SK-N-SH (cell line): ENCODE results near the gene OR8B4. TPM values are rescaled to one million over a fixed set of nuclear protein-coding genes. Genes with fewer than 3 reads are reported as not detected.

Experiments used
- CTCF ChIA-PET: fragments of 300-600, 350-600 bp; formaldehyde crosslinking; extraction: SDS; loops from one replicate; lab custom pipeline; 2021; lab: Yijun Ruan, JAX
- POLR2A ChIA-PET: fragments of 350-600 bp; sonication (Branson Sonifier 250); formaldehyde crosslinking; extraction: SDS; loops from one replicate; lab custom pipeline; 2020; ENCODE audit warnings: antibody characterized with exemption, inconsistent platforms; lab: Yijun Ruan, JAX
- DNase-seq: peaks from one replicate; pipeline ENCODE4 v3.0.0; 2012
- H2AFZ ChIP-seq: fragments of 200-600 bp; sonication (generic); 2 replicates; pipeline ENCODE4 v1.8.1; 2016; ENCODE audit warnings: antibody characterized with exemption, mild to moderate bottlenecking, low read depth
- H3F3A ChIP-seq: fragments of 200-600 bp; sonication (generic); replicated peaks from 2 replicates; pipeline ENCODE3; 2016; ENCODE audit warnings: antibody characterized with exemption, mild to moderate bottlenecking; ENCODE audit not compliant: insufficient read depth
- H3K27ac ChIP-seq, 2 experiments: fragments of 200-500 bp in 1 of 2; fragments of 200-600 bp in 1 of 2; sonication (Bioruptor generic) in 1 of 2; sonication (generic), shearing (Covaris generic) in 1 of 2; 2 replicates each; pipeline versions ENCODE4 v1.5.1 to v1.6.1; 2014 to 2016; ENCODE audit warnings: low read depth in 2 of 2, inconsistent platforms in 1 of 2, low read length in 1 of 2, mild to moderate bottlenecking in 1 of 2, mixed read lengths in 1 of 2
- H3K27me3 ChIP-seq: fragments of 200-600 bp; sonication (generic), shearing (Covaris generic); 2 replicates; pipeline ENCODE4 v1.6.1; 2016; ENCODE audit warnings: mixed run types; ENCODE audit not compliant: insufficient read depth
- H3K36me3 ChIP-seq, 2 experiments: fragments of 200-500 bp in 1 of 2; fragments of 200-600 bp in 1 of 2; sonication (Bioruptor generic) in 1 of 2; sonication (generic) in 1 of 2; replicated peaks in 1 of 2; 2 replicates each; pipeline versions ENCODE3 to v1.5.1; 2014 to 2016; ENCODE audit warnings: low read length in 1 of 2, mild to moderate bottlenecking in 1 of 2; ENCODE audit not compliant: insufficient read depth in 2 of 2, control insufficient read depth in 1 of 2
- H3K4me1 ChIP-seq, 2 experiments: fragments of 200-500 bp in 1 of 2; fragments of 200-600 bp in 1 of 2; sonication (Bioruptor generic) in 1 of 2; sonication (generic), shearing (Covaris generic) in 1 of 2; 2 replicates each; pipeline versions ENCODE4 v1.5.1 to v1.6.1; 2014 to 2016; ENCODE audit warnings: low read depth in 1 of 2, low read length in 1 of 2, mixed run types in 1 of 2; ENCODE audit not compliant: insufficient read depth in 2 of 2, control insufficient read depth in 1 of 2
- H3K4me2 ChIP-seq: fragments of 200-600 bp; sonication (generic), shearing (Covaris generic); 2 replicates; pipeline ENCODE4 v1.6.1; 2017; ENCODE audit warnings: mixed run types
- H3K4me3 ChIP-seq, 2 experiments: fragments of 200-500 bp in 1 of 2; fragments of 200-600 bp in 1 of 2; sonication (Bioruptor generic) in 1 of 2; sonication (generic), shearing (Covaris generic) in 1 of 2; 2 replicates each; pipeline versions ENCODE4 v1.5.1 to v1.8.1; 2014 to 2016; ENCODE audit warnings: low read depth in 2 of 2, inconsistent platforms in 1 of 2, low read length in 1 of 2, mild to moderate bottlenecking in 1 of 2, mixed read lengths in 1 of 2, moderate library complexity in 1 of 2
- H3K79me2 ChIP-seq: fragments of 200-600 bp; sonication (generic); 2 replicates; pipeline ENCODE4 v1.8.1; 2017; ENCODE audit warnings: mild to moderate bottlenecking; ENCODE audit not compliant: insufficient read depth
- H3K9ac ChIP-seq: fragments of 200-600 bp; sonication (generic); 2 replicates; pipeline ENCODE4 v1.6.1; 2017; ENCODE audit warnings: mixed run types
- H3K9me2 ChIP-seq: fragments of 200-600 bp; sonication (generic); 2 replicates; pipeline ENCODE4 v1.6.1; 2017; ENCODE audit warnings: mixed run types
- H3K9me3 ChIP-seq: fragments of 200-600 bp; sonication (generic); 2 replicates; pipeline ENCODE4 v1.6.1; 2017; ENCODE audit warnings: mixed run types, mild to moderate bottlenecking, moderate library complexity
- H4K20me1 ChIP-seq: fragments of 200-600 bp; sonication (generic); 2 replicates; pipeline ENCODE4 v1.6.1; 2017; ENCODE audit warnings: mild to moderate bottlenecking, mixed run types; ENCODE audit not compliant: insufficient read depth
- CHD2 ChIP-seq: fragments of 150-350 bp; IDR thresholded peaks from 2 replicates; pipeline ENCODE4 v1.6.1; 2018; ENCODE audit warnings: low read length; ENCODE audit not compliant: partially characterized antibody
- EZH2phosphoT487 ChIP-seq: fragments of 200-600 bp; sonication (generic); IDR thresholded peaks from 2 replicates; pipeline ENCODE4 v1.6.1; 2017; ENCODE audit warnings: low read depth, mixed run types, mild to moderate bottlenecking, antibody characterized with exemption, moderate library complexity, borderline replicate concordance
- MAX ChIP-seq: IDR thresholded peaks from 2 replicates; pipeline ENCODE4 v1.4.0; 2012; ENCODE audit warnings: low read depth
- MEF2A ChIP-seq: IDR thresholded peaks from 2 replicates; pipeline ENCODE4 v1.4.0; 2012; ENCODE audit warnings: low read depth, borderline replicate concordance
- NRF1 ChIP-seq: IDR thresholded peaks from 2 replicates; pipeline ENCODE4 v1.6.1; 2012; ENCODE audit warnings: low read depth, mild to moderate bottlenecking, low read length
- PBX3 ChIP-seq: IDR thresholded peaks from 2 replicates; pipeline ENCODE4; 2012
- POLR2AphosphoS5 ChIP-seq: IDR thresholded peaks from 2 replicates; pipeline ENCODE4 v1.6.1; 2012; ENCODE audit warnings: low read depth, low read length
- RAD21 ChIP-seq: IDR thresholded peaks from 2 replicates; pipeline ENCODE4 v1.6.1; 2012; ENCODE audit warnings: mild to moderate bottlenecking, low read length
- RFX5 ChIP-seq: IDR thresholded peaks from 2 replicates; pipeline ENCODE4 v1.6.1; 2012; ENCODE audit warnings: mild to moderate bottlenecking, improper control_type of control experiment, low read length
- SMC3 ChIP-seq: IDR thresholded peaks from 2 replicates; pipeline ENCODE4 v1.6.1; 2012; ENCODE audit warnings: low read depth, low read length, improper control_type of control experiment
- TEAD4 ChIP-seq: IDR thresholded peaks from 2 replicates; pipeline ENCODE4 v1.4.0; 2012; ENCODE audit warnings: mild to moderate bottlenecking, borderline replicate concordance; ENCODE audit not compliant: insufficient read depth
- ZBTB33 ChIP-seq: IDR thresholded peaks from 2 replicates; pipeline ENCODE4 v1.4.0; 2012; ENCODE audit warnings: low read depth, borderline replicate concordance
- WGBS: methylation state at CpG from one replicate; pipeline ENCODE4 v1.1.6; 2017; ENCODE audit warnings: low lambda C conversion rate; 5-methylcytosine and 5-hydroxymethylcytosine counted together
- polyA plus RNA-seq, 3 experiments: library from polyadenylated mRNA; depleted of rRNA; stranded (reverse); fragments of >200 nt; gene quantifications; 2 replicates each; pipeline ENCODE4 v1.2.3, GENCODE V29; 2012

OR8B4 gene
- polyA plus RNA-seq, 1 of the 3 experiments (the other 2 are of a cell fraction): not detected

- TF ChIP-seq PBX3 (no peak), EZH2phosphoT487 (no peak), POLR2AphosphoS5 (no peak)
Observed at GRCh38 chr11:124465368-124465767, 40.7 kb upstream of the OR8B4 start (continued).

- ChIA-PET POLR2A (no interaction called here), CTCF (no interaction called here)
- DNase-seq: no peak
- Histone ChIP-seq H3F3A (no peaks in the 10 kb centered on the region), H3K27ac (no peak overlapping the region), H3K79me2 (no peaks in the 10 kb centered on the region), H3K9me2 (no peaks in the 10 kb centered on the region), H3K36me3 (no peaks in the 10 kb centered on the region), H2AFZ (no peak overlapping the region), H3K4me1 (no peaks in the 10 kb centered on the region), H3K4me2 (no peak overlapping the region), H3K9me3 (no peaks in the 10 kb centered on the region), H3K9ac (no peak overlapping the region), H3K27me3 (no peaks in the 10 kb centered on the region; the same call in 1 of the 2 replicates), H3K4me3 (no peak overlapping the region), H4K20me1 (no peaks in the 10 kb centered on the region)
- 2% methylated on average over 5 of the region's 5 CpGs for WGBS
- TF ChIP-seq MEF2A (no peak), NRF1 (no peak), RFX5 (no peak), PBX3 (no peak), ZBTB33 (no peak), TEAD4 (no peak), RAD21 (no peak), MAX (no peak), CHD2 (no peak), SMC3 (no peak)
Observed at GRCh38 chr11:124463990-124464389, 39.3 kb upstream of the OR8B4 start.
